ENCODE results near the gene ITPRID2. TPM values are rescaled to one million over a fixed set of nuclear protein-coding genes. Genes with fewer than 3 reads are reported as not detected.

The ITPRID2 gene
- total RNA-seq, 1 donor from 2014 or later, result 57.4 TPM

DNA sequence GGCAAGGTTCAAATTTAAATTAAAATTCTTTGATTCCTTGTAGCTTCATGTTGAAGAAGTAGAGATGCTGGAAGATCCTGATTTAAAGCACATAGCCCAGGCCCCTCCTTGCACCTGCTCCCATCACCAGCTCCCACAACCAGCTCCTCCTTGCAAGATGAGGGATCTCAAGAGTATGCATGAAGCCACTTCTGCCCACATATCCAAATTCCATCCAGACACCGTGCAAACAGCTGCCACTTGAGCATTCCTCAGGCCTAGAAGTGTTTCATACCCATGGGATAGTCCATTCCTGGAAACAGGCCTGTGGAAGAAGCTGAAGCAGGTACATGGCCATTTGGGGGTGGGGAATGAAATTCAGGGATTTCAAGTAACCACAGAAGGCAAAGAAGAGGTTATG lies 32.4 kb upstream of the ITPRID2 start:
- Mint-ChIP-seq H3K9me3 (no peaks in the 10 kb centered on the region), H3K27me3 (ENCODE audit: low read depth) (peaks cover 19% of the 10 kb centered on the region), H3K36me3 (ENCODE audit: low read depth) (no peaks in the 10 kb centered on the region), H3K4me3 (ENCODE audit: low read depth) (no peak overlapping the region), H3K4me1 (ENCODE audit: low read depth) (no peaks in the 10 kb centered on the region), H3K27ac (no peak overlapping the region)
- intact Hi-C loops (cut with micrococcal nuclease), result no loop called here
- DNase-seq (ENCODE audit: low spot score), result no peak

- H3K4me1 Mint-ChIP-seq (ENCODE audit: low read depth), result no peaks in the 10 kb centered on the region
- no peak overlapping the region for H3K27ac Mint-ChIP-seq
- no peak overlapping the region for H3K4me3 Mint-ChIP-seq (ENCODE audit: low read depth)
- H3K9me3 Mint-ChIP-seq, result no peaks in the 10 kb centered on the region
- DNase-seq (ENCODE audit: low spot score), result no peak
- intact Hi-C loops (cut with micrococcal nuclease), result no loop called here
- no peaks in the 10 kb centered on the region for H3K36me3 Mint-ChIP-seq (ENCODE audit: low read depth)
- peaks cover 22% of the 10 kb centered on the region for H3K27me3 Mint-ChIP-seq (ENCODE audit: low read depth)
Observed at GRCh38 chr2:181859803-181860202, 31.7 kb upstream of the ITPRID2 start.

DNA sequence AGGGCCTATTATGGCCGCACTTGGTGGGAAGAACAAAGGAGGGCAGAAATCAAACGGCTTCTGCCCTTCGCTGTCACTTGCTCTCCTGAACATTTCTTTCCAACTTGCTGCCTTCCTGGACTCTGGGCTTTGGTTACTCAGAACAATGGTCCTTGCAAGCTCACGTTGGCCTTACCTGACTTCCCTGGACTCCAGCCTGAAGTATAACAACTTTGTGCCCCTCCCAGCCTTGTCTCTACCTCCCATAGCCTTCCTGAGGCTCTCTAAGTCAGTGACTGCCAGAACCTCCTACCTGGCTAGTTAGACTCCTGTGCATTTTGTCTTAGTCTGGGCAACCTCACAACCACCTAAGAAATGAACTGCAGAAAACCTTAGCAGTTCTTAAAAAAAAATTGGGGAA lies 30.2 kb upstream of the ITPRID2 start:
- intact Hi-C loops (cut with micrococcal nuclease), result no loop called here

GRCh38 chr2:181862583-181863281 lies 28.8 kb upstream of the ITPRID2 start:
- Mint-ChIP-seq H3K4me1 (ENCODE audit: low read depth) (no peaks in the 10 kb centered on the region), H3K27ac (no peak overlapping the region), H3K9me3 (no peaks in the 10 kb centered on the region), H3K27me3 (ENCODE audit: low read depth) (peaks cover 26% of the 10 kb centered on the region), H3K4me3 (ENCODE audit: low read depth) (no peak overlapping the region), H3K36me3 (ENCODE audit: low read depth) (no peaks in the 10 kb centered on the region)
- intact Hi-C loops (cut with micrococcal nuclease), result no loop called here
- DNase-seq (ENCODE audit: low spot score), result no peak

More for the DNA sequence above, 30.2 kb upstream of the ITPRID2 start:
- H3K27me3 Mint-ChIP-seq (ENCODE audit: low read depth), result peaks cover 27% of the 10 kb centered on the region
- no peak overlapping the region for H3K27ac Mint-ChIP-seq
- H3K9me3 Mint-ChIP-seq, result no peaks in the 10 kb centered on the region
- DNase-seq (ENCODE audit: low spot score), result no peak
- H3K4me1 Mint-ChIP-seq (ENCODE audit: low read depth), result no peaks in the 10 kb centered on the region
- H3K36me3 Mint-ChIP-seq (ENCODE audit: low read depth), result no peaks in the 10 kb centered on the region
- H3K4me3 Mint-ChIP-seq (ENCODE audit: low read depth), result no peak overlapping the region

DNA sequence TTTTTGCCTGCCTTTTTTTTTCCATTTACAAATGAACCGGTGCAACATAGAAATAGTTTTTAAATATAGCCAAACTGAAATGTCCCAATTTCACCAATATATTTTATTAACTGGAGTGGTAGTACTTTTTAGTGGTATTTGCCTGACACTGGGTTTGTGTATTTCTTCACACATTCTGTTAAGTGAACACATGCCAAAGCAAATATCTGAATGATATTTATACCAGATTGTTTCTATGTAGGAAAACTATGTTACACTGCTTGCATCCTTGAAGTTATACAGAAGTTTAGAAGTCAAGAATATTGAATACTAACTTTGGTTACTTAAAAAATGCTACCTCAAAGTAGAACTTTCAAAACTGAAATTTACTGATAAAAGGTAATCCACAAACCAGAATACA lies 19.4 kb upstream of the ITPRID2 start:
- H3K9me3 Mint-ChIP-seq, result no peaks in the 10 kb centered on the region
- no peak overlapping the region for H3K4me3 Mint-ChIP-seq (ENCODE audit: low read depth)
- no peak for DNase-seq (ENCODE audit: low spot score)
- intact Hi-C loops (cut with micrococcal nuclease), result no loop called here
- peaks cover 16% of the 10 kb centered on the region for H3K27me3 Mint-ChIP-seq (ENCODE audit: low read depth)
- H3K36me3 Mint-ChIP-seq (ENCODE audit: low read depth), result no peaks in the 10 kb centered on the region
- H3K4me1 Mint-ChIP-seq (ENCODE audit: low read depth), result no peaks in the 10 kb centered on the region
- no peak overlapping the region for H3K27ac Mint-ChIP-seq

DNA sequence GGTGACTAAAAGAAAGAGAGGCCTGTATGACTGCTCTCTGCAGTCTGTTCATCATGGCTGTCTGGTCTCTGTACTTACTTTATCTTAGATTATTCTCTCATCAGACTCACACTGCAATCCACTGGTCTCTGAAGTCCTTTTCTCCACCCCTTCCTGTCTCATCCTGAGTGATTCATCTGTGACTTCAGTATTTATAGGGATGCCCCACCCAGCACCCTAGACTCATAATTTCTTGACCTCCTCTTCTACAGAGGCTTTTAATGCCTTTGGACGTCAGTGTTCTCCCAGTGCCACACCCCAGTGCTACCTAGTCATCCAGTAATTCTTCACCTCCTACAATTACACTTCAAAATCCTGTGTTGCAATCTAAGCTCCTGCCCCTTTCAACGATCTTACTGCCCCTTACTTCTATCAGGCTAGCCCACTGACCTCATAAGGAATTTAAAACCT lies 14.9 kb upstream of the ITPRID2 start:
- Mint-ChIP-seq H3K27me3 (ENCODE audit: low read depth) (peaks cover 16% of the 10 kb centered on the region), H3K9me3 (no peaks in the 10 kb centered on the region), H3K27ac (no peak overlapping the region), H3K36me3 (ENCODE audit: low read depth) (no peaks in the 10 kb centered on the region), H3K4me3 (ENCODE audit: low read depth) (no peak overlapping the region), H3K4me1 (ENCODE audit: low read depth) (no peaks in the 10 kb centered on the region)
- intact Hi-C loops (cut with micrococcal nuclease), result no loop called here
- no peak for DNase-seq (ENCODE audit: low spot score)

DNA sequence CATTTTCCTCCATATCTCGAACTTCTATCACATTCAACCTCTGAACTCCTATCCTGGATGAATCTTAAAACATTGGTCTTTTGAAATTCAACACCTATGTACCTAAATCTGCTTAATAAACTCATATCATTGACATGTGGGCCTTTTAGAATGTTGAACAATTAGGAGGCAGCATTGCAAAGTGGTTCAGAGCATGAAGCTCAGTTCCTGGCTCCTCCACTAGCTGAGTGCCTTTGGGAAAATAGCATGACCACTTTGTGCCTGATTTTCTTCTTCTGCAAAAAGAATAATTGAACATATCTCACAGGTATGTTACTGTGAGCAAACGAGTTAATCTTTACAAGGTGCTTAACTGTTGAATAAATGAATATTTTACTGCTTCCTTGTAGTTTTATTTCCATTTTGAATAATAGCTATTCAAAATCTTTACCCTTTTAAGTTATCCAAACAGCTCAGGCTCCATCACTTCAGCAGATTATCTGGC lies 14.3 kb upstream of the ITPRID2 start:
- Mint-ChIP-seq H3K27ac (no peak overlapping the region), H3K4me1 (ENCODE audit: low read depth) (no peaks in the 10 kb centered on the region), H3K4me3 (ENCODE audit: low read depth) (no peak overlapping the region), H3K36me3 (ENCODE audit: low read depth) (no peaks in the 10 kb centered on the region), H3K27me3 (ENCODE audit: low read depth) (peaks cover 20% of the 10 kb centered on the region), H3K9me3 (no peaks in the 10 kb centered on the region)
- intact Hi-C loops (cut with micrococcal nuclease), result no loop called here
- DNase-seq (ENCODE audit: low spot score), result no peak

DNA sequence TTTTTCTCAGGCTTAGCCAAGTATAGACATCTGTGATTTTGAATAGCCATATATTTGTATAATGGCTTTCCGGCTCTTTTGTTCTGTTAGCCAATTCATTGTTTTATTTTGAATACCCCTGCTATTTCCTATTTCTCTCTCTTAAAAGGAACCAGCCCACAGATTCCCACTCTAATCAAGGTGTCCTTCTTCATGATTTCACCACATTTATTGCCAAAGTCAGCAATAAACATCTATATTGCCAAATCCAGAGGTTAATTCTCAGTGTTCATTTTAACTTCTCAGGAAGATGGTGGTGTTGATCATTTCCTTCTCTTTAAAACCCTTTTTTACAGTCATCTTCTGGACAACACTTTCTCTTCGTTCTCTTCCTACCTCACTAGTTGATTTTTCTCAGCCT lies 13.1 kb upstream of the ITPRID2 start:
- Mint-ChIP-seq H3K36me3 (ENCODE audit: low read depth) (no peaks in the 10 kb centered on the region), H3K4me3 (ENCODE audit: low read depth) (no peak overlapping the region), H3K27ac (no peak overlapping the region), H3K4me1 (ENCODE audit: low read depth) (no peaks in the 10 kb centered on the region), H3K9me3 (no peaks in the 10 kb centered on the region), H3K27me3 (ENCODE audit: low read depth) (peaks cover 21% of the 10 kb centered on the region)
- DNase-seq (ENCODE audit: low spot score), result no peak
- intact Hi-C loops (cut with micrococcal nuclease), result no loop called here

GRCh38 chr2:181879295-181879694 lies 12.2 kb upstream of the ITPRID2 start:
- no peaks in the 10 kb centered on the region for H3K9me3 Mint-ChIP-seq
- H3K27me3 Mint-ChIP-seq (ENCODE audit: low read depth), result peaks cover 22% of the 10 kb centered on the region
- no peak overlapping the region for H3K4me3 Mint-ChIP-seq (ENCODE audit: low read depth)
- no peaks in the 10 kb centered on the region for H3K4me1 Mint-ChIP-seq (ENCODE audit: low read depth)
- no peak for DNase-seq (ENCODE audit: low spot score)
- intact Hi-C loops (cut with micrococcal nuclease), result no loop called here
- H3K27ac Mint-ChIP-seq, result no peak overlapping the region
- H3K36me3 Mint-ChIP-seq (ENCODE audit: low read depth), result no peaks in the 10 kb centered on the region

GRCh38 chr2:181882246-181883020 lies 9.1 kb upstream of the ITPRID2 start:
- intact Hi-C loops (cut with micrococcal nuclease), result no loop called here
- H3K9me3 Mint-ChIP-seq, result no peaks in the 10 kb centered on the region

GRCh38 chr2:181884601-181885000 lies 6.9 kb upstream of the ITPRID2 start:
- Mint-ChIP-seq H3K4me3 (ENCODE audit: low read depth) (no peak overlapping the region), H3K27ac (no peak overlapping the region), H3K9me3 (no peaks in the 10 kb centered on the region), H3K4me1 (ENCODE audit: low read depth) (no peaks in the 10 kb centered on the region), H3K27me3 (ENCODE audit: low read depth) (peaks cover 45% of the 10 kb centered on the region), H3K36me3 (ENCODE audit: low read depth) (no peaks in the 10 kb centered on the region)
- no peak for DNase-seq (ENCODE audit: low spot score)
- intact Hi-C loops (cut with micrococcal nuclease), result no loop called here

More at GRCh38 chr2:181882246-181883020, 9.1 kb upstream of the ITPRID2 start:
- H3K4me1 Mint-ChIP-seq (ENCODE audit: low read depth), result no peaks in the 10 kb centered on the region
- H3K4me3 Mint-ChIP-seq (ENCODE audit: low read depth), result no peak overlapping the region
- H3K27me3 Mint-ChIP-seq (ENCODE audit: low read depth), result peaks cover 40% of the 10 kb centered on the region
- H3K27ac Mint-ChIP-seq, result no peak overlapping the region
- H3K36me3 Mint-ChIP-seq (ENCODE audit: low read depth), result no peaks in the 10 kb centered on the region
- DNase-seq (ENCODE audit: low spot score), result no peak

GRCh38 chr2:181885096-181885495 lies 6.4 kb upstream of the ITPRID2 start:
- H3K36me3 Mint-ChIP-seq (ENCODE audit: low read depth), result no peaks in the 10 kb centered on the region
- no peaks in the 10 kb centered on the region for H3K4me1 Mint-ChIP-seq (ENCODE audit: low read depth)
- H3K9me3 Mint-ChIP-seq, result no peaks in the 10 kb centered on the region
- intact Hi-C loops (cut with micrococcal nuclease), result no loop called here
- DNase-seq (ENCODE audit: low spot score), result no peak
- no peak overlapping the region for H3K4me3 Mint-ChIP-seq (ENCODE audit: low read depth)
- peaks cover 50% of the 10 kb centered on the region for H3K27me3 Mint-ChIP-seq (ENCODE audit: low read depth)
- H3K27ac Mint-ChIP-seq, result no peak overlapping the region

GRCh38 chr2:181886192-181886591 lies 5.3 kb upstream of the ITPRID2 start:
- Mint-ChIP-seq H3K9me3 (no peaks in the 10 kb centered on the region), H3K4me1 (ENCODE audit: low read depth) (peaks cover 2% of the 10 kb centered on the region), H3K36me3 (ENCODE audit: low read depth) (no peaks in the 10 kb centered on the region), H3K4me3 (ENCODE audit: low read depth) (no peak overlapping the region), H3K27ac (no peak overlapping the region), H3K27me3 (ENCODE audit: low read depth) (peaks cover 53% of the 10 kb centered on the region)
- DNase-seq (ENCODE audit: low spot score), result no peak
- intact Hi-C loops (cut with micrococcal nuclease), result no loop called here

Measured in activated T-helper 2 cell treated with anti-CD3 and anti-CD28 coated beads, Interferon-gamma antibody, Interleukin-2, Interleukin-4, amounts not matched to agents 10 μg/mL and 5 μg/mL and 100 μg/mL, durations not matched to agents 14 hours and 24 hours and 36 hours (primary cell).